Measurements from ENCODE around the gene IDH3B.
"Not testable (repeated sequence)": the region's sequence is repeated elsewhere in the genome, so short reads cannot be mapped to it uniquely, and the experiment has no call there.

IDH3B gene

DNA sequence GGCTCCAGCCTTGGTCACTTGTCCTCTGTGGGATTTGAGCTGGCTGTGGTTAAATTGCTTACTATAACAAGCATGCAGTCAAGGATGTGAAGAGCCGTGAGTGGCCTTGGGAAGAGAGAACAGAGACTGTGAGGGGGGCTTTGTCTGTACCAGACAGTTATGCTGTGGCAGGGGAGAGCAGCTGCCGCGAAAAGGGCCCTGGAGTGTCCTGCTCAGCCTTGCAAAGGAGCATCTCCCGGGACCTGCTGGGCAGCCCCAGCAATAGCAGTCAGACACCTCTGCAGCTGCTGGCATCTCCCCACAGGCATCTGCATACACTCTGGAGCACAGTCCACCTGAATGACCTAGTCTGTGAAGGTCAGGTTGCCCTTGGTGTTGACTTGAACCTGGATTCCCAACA lies 34.9 kb upstream of the IDH3B start:
- no peak for DNase-seq (ENCODE audit: low read depth)
- TF ChIP-seq, protein P1, sequence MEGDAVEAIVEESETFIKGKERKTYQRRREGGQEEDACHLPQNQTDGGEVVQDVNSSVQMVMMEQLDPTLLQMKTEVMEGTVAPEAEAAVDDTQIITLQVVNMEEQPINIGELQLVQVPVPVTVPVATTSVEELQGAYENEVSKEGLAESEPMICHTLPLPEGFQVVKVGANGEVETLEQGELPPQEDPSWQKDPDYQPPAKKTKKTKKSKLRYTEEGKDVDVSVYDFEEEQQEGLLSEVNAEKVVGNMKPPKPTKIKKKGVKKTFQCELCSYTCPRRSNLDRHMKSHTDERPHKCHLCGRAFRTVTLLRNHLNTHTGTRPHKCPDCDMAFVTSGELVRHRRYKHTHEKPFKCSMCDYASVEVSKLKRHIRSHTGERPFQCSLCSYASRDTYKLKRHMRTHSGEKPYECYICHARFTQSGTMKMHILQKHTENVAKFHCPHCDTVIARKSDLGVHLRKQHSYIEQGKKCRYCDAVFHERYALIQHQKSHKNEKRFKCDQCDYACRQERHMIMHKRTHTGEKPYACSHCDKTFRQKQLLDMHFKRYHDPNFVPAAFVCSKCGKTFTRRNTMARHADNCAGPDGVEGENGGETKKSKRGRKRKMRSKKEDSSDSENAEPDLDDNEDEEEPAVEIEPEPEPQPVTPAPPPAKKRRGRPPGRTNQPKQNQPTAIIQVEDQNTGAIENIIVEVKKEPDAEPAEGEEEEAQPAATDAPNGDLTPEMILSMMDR (IDR thresholded peaks at IDR 0.05; ENCODE audit: low read depth, low read length, missing control alignments), result no peak
- H3K4me3 ChIP-seq (ENCODE audit: low read depth, low read length), result no peak overlapping the region

DNA sequence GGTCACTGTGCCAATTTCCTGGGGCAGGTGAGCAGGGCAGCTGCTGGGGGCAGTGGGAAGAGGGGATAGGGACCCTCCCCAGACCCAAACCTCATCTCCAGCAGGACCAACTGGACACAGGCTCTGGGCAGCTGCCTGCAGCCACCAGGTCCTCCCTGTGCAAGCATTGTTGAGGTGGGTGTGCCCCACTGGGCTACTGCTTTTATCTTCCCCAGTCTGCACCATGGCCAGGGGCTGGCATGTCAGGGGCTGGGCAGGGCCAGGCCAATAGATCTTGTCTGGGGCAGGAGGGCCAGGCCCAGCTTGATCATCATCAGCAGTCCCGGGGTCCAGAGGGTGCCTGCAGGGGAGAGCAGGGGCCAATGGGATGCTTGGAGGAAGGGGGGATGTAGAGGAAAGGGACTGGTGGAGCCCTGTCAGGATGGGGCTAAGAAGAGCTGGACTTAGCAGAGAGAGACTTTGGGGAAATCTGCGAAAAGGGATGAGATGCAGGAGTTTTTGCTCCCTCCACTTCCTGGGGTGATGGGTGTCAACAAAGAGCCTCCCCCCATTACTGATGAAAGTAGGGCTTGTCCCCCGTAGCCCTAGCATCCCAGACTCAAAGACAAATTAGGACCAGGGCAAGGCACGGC lies 34.3 kb upstream of the IDH3B start:
- TF ChIP-seq, protein P1 (IDR thresholded peaks at IDR 0.05; ENCODE audit: low read depth, low read length, missing control alignments), result no peak
- DNase-seq (ENCODE audit: low read depth), result no peak

DNA sequence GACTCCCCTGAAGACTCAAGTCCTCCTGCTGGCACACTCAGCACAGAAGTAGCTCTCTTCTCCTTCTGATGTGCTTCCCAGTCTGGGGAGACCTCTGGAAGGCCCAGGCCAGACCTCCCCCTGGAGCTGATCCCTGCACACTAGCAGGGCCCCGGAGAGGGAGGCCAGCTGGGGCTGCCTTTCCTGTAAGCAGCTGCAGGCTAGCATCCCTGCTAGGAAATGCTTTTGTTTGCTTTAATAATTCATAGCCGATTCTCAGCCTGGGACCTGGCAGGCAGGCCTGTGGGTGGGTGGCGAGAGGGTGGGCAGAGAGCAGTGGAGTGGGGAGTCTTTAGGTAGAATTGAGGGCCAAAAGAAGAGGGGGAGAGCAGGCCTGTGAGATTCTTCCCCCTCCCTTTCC lies 33.8 kb upstream of the IDH3B start:
- DNase-seq (ENCODE audit: low read depth), result no peak
- H3K4me3 ChIP-seq (ENCODE audit: low read depth, low read length), result no peak overlapping the region
- TF ChIP-seq, protein P1 (IDR thresholded peaks at IDR 0.05; ENCODE audit: low read depth, low read length, missing control alignments), result no peak

More for the DNA sequence above, 34.3 kb upstream of the IDH3B start:
- H3K4me3 ChIP-seq (ENCODE audit: low read depth, low read length), result no peak overlapping the region

DNA sequence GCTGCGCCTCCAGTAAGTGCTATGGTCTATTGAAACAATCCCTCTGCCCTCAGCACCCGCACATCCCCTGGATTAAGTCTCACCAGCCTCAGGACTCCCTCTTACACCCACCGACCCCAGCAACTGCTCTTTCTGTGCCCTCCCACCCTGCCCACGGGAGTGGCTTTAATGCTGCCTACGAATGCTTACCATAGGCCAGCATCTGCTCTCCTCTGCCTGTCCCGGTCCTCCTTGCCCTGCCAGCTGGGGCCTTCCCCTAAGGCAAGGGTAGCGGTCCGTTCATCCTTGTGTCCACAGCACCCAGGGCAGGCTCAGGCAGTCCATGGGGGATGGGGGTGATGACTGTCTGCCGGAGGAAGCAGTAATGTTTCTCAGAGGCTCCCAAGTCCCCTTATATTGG lies 32.6 kb upstream of the IDH3B start:
- no peak for DNase-seq (ENCODE audit: low read depth)
- TF ChIP-seq, protein P1 (IDR thresholded peaks at IDR 0.05; ENCODE audit: low read depth, low read length, missing control alignments), result no peak
- H3K4me3 ChIP-seq (ENCODE audit: low read depth, low read length), result no peak overlapping the region

DNA sequence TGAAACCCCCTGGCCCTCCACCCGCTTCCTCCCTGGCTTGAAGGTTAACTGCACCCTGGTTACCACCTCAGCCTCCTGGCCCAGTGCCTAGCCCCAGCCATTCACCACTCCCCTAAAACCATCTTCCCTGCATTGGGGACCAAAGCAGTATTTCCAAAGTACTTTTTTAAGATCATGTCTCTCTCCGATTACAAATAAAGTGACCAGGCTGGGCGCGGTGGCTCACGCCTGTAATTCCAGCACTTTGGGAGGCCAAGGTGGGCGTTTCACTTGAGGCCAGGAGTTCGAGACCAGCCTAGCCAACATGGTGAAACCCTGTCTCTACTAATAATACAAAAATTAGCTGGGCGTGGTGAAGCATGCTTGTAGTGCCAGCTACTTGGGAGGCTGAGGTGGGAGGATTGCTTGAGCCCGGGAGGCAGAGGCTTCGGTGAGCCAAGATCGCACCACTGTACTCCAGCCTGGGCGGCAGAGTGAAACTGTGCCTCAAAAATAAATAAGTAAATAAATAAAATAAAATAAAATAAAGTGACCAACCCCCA lies 32.0 kb upstream of the IDH3B start:
- not testable (repeated sequence) for H3K4me3 ChIP-seq (ENCODE audit: low read depth, low read length); DNase-seq (ENCODE audit: low read depth)

DNA sequence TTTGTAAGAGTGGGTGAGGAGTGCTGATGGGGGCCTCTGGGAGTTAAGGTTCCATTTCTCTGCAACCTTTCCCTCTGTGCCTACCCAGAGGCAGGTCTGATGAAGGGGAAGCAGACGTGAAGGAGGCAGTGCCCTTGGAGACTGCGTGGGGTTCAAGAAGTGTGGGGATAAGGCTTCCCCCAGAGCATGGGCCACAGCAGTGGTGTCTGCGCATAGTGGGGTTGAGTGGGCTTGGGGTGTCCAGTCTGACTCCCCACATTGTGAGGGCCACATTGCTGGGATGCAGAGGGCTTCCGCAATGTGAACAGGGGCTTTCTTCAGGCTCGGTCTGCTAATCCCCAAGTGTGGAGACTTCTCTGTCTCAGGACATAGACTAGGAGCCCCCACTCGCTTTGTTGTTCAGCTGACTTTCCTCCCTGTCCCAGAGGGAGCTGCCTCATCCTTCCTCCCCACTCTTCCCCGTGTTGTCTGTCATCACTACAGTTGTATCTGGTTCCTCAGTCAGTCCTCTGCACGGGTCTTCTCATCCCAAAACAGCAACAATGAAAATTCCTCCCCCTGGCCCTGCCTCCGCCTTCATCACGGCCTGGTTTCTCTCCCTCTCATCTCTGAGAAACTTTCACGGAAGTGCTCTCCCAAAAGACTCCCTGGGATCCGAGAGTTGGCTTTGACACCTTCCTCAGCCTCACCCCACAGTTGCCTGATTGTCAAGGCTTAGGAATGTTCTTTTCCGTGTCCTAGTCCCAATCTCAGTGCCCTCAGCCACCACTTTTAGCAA lies 31.4 kb upstream of the IDH3B start:
- no peak overlapping the region for H3K4me3 ChIP-seq (ENCODE audit: low read depth, low read length)
- TF ChIP-seq, protein P1 (IDR thresholded peaks at IDR 0.05; ENCODE audit: low read depth, low read length, missing control alignments), result no peak
- DNase-seq (ENCODE audit: low read depth), result no peak

DNA sequence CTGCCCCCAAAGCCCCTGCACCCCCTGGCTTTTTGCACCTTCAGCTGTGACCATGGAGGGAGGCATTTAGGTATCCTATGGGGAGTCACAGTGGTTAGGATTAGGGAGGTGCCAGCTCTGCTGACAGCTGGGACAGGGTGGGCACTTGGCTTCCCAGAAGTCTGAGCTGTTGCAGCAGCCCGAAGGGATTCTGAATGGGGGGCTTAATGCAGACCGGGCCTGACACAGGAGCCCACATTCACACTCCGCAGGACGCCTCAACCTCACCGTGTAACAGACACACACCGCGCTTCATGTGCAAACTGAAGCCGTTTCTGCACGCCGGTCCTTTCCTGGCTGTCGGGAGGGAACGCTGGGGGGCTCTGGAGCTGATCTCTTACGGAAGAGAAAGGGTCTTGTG lies 30.5 kb upstream of the IDH3B start:
- TF ChIP-seq, protein P1 (IDR thresholded peaks at IDR 0.05; ENCODE audit: low read depth, low read length, missing control alignments), result no peak
- no peak overlapping the region for H3K4me3 ChIP-seq (ENCODE audit: low read depth, low read length)
- no peak for DNase-seq (ENCODE audit: low read depth)
